Kidney (tissue), 14 donors: ENCODE data around the gene RIC3. TPM values are rescaled to one million over a fixed set of nuclear protein-coding genes. Genes with fewer than 3 reads are reported as not detected.
A peak's percentile ranks its signal among the peaks of the same experiment; 100 is the strongest.

Experiments
- DNase-seq, 5 donors: peaks; one replicate each; pipeline ENCODE4 v3.0.0-alpha.2; 2013 to 2020
- FAIRE-seq: peaks from 2 replicates; lab custom pipeline; 2012; peaks lifted over from hg19 to GRCh38; lab: Jason Lieb, UNC
- H3K27ac ChIP-seq, 2 donors: one replicate each; pipeline ENCODE4 v1.7.0; 2013; ENCODE audit warnings: low read depth in 2 of 2, low read length in 2 of 2, inconsistent platforms in 1 of 2
- H3K27me3 ChIP-seq: one replicate; pipeline ENCODE4 v1.7.1; 2013; ENCODE audit warnings: low read length, inconsistent platforms; ENCODE audit not compliant: control insufficient read depth, insufficient read depth
- H3K36me3 ChIP-seq, 3 donors: one replicate each; pipeline versions ENCODE4 v1.7.0 to v1.7.1; 2013; ENCODE audit warnings: low read length in 3 of 3, control low read depth in 1 of 3, inconsistent platforms in 1 of 3; ENCODE audit not compliant: insufficient read depth in 3 of 3, control insufficient read depth in 2 of 3
- H3K4me1 ChIP-seq, 3 donors: one replicate each; pipeline versions ENCODE4 v1.7.0 to v1.7.1; 2013; ENCODE audit warnings: low read length in 3 of 3, inconsistent platforms in 1 of 3, low read depth in 1 of 3; ENCODE audit not compliant: control insufficient read depth in 2 of 3, insufficient read depth in 2 of 3
- H3K4me3 ChIP-seq, 3 donors: one replicate each; pipeline versions ENCODE4 v1.7.0 to v1.8.1; 2013; ENCODE audit warnings: low read length in 3 of 3, control low read depth in 1 of 3, inconsistent platforms in 1 of 3
- H3K9ac ChIP-seq, 3 donors: one replicate each; pipeline versions ENCODE4 v1.7.0 to v1.7.1; 2013; ENCODE audit warnings: low read length in 3 of 3, control low read depth in 1 of 3, inconsistent platforms in 1 of 3
- H3K9me3 ChIP-seq, 3 donors: one replicate each; pipeline versions ENCODE4 v1.7.0 to v1.7.1; 2013; ENCODE audit warnings: low read length in 3 of 3, control low read depth in 1 of 3, inconsistent platforms in 1 of 3; ENCODE audit not compliant: control insufficient read depth in 2 of 3, insufficient read depth in 1 of 3
- intact Hi-C: fragments of 100-400 bp; cut with DNase I; formaldehyde crosslinking; loops from one replicate; pipeline ENCODE4 v1.11.1; 2022
- polyA plus RNA-seq: library from polyadenylated mRNA; stranded (reverse); fragments of 350-450 nt; fragmentation: Illumina TruSeq; extraction: RNeasy Lipid Tissue Mini Kit (QIAGEN cat#74804); gene quantifications from one replicate; pipeline ENCODE4 v1.2.3, GENCODE V29; 2014; ENCODE audit warnings: low read depth, low replicate concordance; ENCODE audit not compliant: insufficient read depth
- total RNA-seq: library from RNA; stranded (reverse); fragmentation: NEBNext Ultra II Directional; extraction: Animal tissue kit (Norgen Biotek cat#: 25700); gene quantifications from one replicate; pipeline ENCODE4 v1.2.1, GENCODE V29; 2021
- TF ChIP-seq, protein P1 (sequence below): IDR thresholded peaks from 3 replicates; pipeline ENCODE4 v1.5.1; 2012; ENCODE audit warnings: mild to moderate bottlenecking, moderate library complexity, borderline replicate concordance; ENCODE audit not compliant: insufficient read depth; ENCODE audit errors: extremely low read depth
- donor health status: control.
- donor health status: control.
- donor health status: control.
- donor health status: control.
- donor health status: control.
- donor health status: DM: yes; HTN: yes; CAD: no.
- donor health status: Normal renal cell carcinoma (clear cell type).

Gene RIC3
- total and polyA plus RNA-seq, 2 donors from 2014 or later = 10.5 to 30.7 TPM

DNA sequence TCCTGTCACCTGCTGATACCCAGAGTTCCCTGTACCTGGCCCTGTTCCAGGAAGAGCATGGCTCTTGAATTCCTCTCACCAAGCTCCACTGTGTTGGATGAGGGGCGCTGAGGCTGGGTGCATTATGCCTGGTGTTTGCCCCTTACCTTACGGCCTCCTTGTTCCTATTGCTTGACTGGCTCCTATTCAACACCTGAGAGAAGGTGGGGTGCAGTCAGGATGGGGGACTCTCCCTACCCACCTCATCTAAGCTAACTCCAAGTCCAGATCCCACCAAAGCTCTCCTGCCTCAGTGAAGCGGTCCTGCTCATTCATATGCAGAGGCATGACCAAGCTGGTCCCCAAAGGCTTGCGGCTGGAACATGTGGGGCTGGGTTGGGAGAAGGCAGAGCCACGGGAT, 35.8 kb upstream of the RIC3 start:
- no peaks in the 10 kb centered on the region for H3K9me3 ChIP-seq
- FAIRE-seq = no peak
- TF ChIP-seq, protein P1, sequence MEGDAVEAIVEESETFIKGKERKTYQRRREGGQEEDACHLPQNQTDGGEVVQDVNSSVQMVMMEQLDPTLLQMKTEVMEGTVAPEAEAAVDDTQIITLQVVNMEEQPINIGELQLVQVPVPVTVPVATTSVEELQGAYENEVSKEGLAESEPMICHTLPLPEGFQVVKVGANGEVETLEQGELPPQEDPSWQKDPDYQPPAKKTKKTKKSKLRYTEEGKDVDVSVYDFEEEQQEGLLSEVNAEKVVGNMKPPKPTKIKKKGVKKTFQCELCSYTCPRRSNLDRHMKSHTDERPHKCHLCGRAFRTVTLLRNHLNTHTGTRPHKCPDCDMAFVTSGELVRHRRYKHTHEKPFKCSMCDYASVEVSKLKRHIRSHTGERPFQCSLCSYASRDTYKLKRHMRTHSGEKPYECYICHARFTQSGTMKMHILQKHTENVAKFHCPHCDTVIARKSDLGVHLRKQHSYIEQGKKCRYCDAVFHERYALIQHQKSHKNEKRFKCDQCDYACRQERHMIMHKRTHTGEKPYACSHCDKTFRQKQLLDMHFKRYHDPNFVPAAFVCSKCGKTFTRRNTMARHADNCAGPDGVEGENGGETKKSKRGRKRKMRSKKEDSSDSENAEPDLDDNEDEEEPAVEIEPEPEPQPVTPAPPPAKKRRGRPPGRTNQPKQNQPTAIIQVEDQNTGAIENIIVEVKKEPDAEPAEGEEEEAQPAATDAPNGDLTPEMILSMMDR = no peak
- peak in 1 of 5 donors; percentile 8 for DNase-seq
- H3K4me3 ChIP-seq = no peak overlapping the region
- intact Hi-C loops = no loop called here
- no peak overlapping the region for H3K27ac ChIP-seq
- no peaks in the 10 kb centered on the region for H3K36me3 ChIP-seq
- H3K27me3 ChIP-seq = no peaks in the 10 kb centered on the region
- H3K4me1 ChIP-seq = no peaks in the 10 kb centered on the region
- no peak overlapping the region for H3K9ac ChIP-seq

GRCh38 chr11:8204025-8204424, 35.2 kb upstream of the RIC3 start:
- no peak overlapping the region for H3K27ac ChIP-seq
- FAIRE-seq (no peak), DNase-seq (no peak)
- intact Hi-C loops = no loop called here
- H3K36me3 ChIP-seq = no peaks in the 10 kb centered on the region
- TF ChIP-seq, protein P1 = no peak
- no peaks in the 10 kb centered on the region for H3K27me3 ChIP-seq
- no peaks in the 10 kb centered on the region for H3K4me1 ChIP-seq
- H3K9ac ChIP-seq = no peak overlapping the region
- no peaks in the 10 kb centered on the region for H3K9me3 ChIP-seq
- no peak overlapping the region for H3K4me3 ChIP-seq

DNA sequence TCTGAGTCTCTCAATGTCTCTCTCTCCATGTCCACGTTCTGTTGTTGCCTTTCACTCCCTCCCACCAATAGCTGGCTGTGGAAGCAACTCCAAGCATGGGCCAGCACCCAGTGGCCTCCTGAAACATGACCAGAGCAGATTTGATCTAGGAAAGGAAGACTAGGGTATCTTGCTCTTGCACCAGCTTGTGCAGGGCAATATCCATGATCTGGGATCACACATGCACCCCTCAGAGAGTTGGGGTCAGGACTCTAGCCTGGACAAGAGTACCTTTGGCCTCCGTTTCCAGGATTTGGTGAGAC, 34.5 kb upstream of the RIC3 start:
- Histone ChIP-seq H3K4me1 (no peaks in the 10 kb centered on the region), H3K9ac (no peak overlapping the region), H3K27ac (no peak overlapping the region), H3K27me3 (no peaks in the 10 kb centered on the region), H3K4me3 (no peak overlapping the region), H3K36me3 (no peaks in the 10 kb centered on the region), H3K9me3 (no peaks in the 10 kb centered on the region)
- TF ChIP-seq, protein P1 = no peak
- intact Hi-C loops = no loop called here
- DNase-seq (no peak), FAIRE-seq (no peak)
